SHP77 (cell line): ENCODE results near the gene P3H2.

Experiments used
- DNase-seq, 2 experiments: peaks; one replicate each; lab custom pipeline; 2025; lab: John Stamatoyannopoulos, UW

Gene P3H2

GRCh38 chr3:190124067-190124466 lies 3.4 kb upstream of the P3H2 start:
- DNase-seq, result no peak

- DNase-seq, result no peak
Measured at GRCh38 chr3:190122198-190122771, 1.6 kb upstream of the P3H2 start.

- DNase-seq, result no peak
Measured at GRCh38 chr3:190121383-190121782, 686 bp upstream of the P3H2 start.

GRCh38 chr3:190121061-190121377 lies 322 bp upstream of the P3H2 start:
- DNase-seq, result no peak

- no peak for DNase-seq
Measured at GRCh38 chr3:190119461-190120268, 1.0 kb downstream of the P3H2 start.

GRCh38 chr3:190118438-190118837 lies 2.3 kb downstream of the P3H2 start:
- no peak for DNase-seq

- DNase-seq, result no peak
Measured at GRCh38 chr3:190117981-190118380, 2.7 kb downstream of the P3H2 start.

GRCh38 chr3:190116551-190117067 lies 4.1 kb downstream of the P3H2 start:
- no peak for DNase-seq

- DNase-seq, result no peak
Measured at GRCh38 chr3:190110826-190111225, 9.9 kb downstream of the P3H2 start.

- DNase-seq, result no peak
Measured at GRCh38 chr3:190109441-190109840, 11.3 kb downstream of the P3H2 start.

- no peak for DNase-seq
Measured at GRCh38 chr3:190108804-190109203, 11.9 kb downstream of the P3H2 start.

- no peak for DNase-seq
Measured at GRCh38 chr3:190105876-190106275, 14.8 kb downstream of the P3H2 start.

- DNase-seq, result no peak
Measured at GRCh38 chr3:190101320-190102011, 19.2 kb downstream of the P3H2 start.

GRCh38 chr3:190099099-190099498 lies 21.6 kb downstream of the P3H2 start:
- DNase-seq, result no peak

GRCh38 chr3:190097617-190098016 lies 23.1 kb downstream of the P3H2 start:
- no peak for DNase-seq

- DNase-seq, result no peak
Measured at GRCh38 chr3:190097025-190097424, 23.7 kb downstream of the P3H2 start.

GRCh38 chr3:190096345-190096744 lies 24.4 kb downstream of the P3H2 start:
- DNase-seq, result no peak

GRCh38 chr3:190094160-190094718 lies 26.5 kb downstream of the P3H2 start:
- DNase-seq, result no peak

GRCh38 chr3:190092250-190092649 lies 28.4 kb downstream of the P3H2 start:
- DNase-seq, result no peak

GRCh38 chr3:190089711-190090110 lies 31.0 kb downstream of the P3H2 start:
- no peak for DNase-seq

GRCh38 chr3:190088890-190089289 lies 31.8 kb downstream of the P3H2 start:
- no peak for DNase-seq

GRCh38 chr3:190086191-190086590 lies 34.5 kb downstream of the P3H2 start:
- no peak for DNase-seq

- no peak for DNase-seq
Measured at GRCh38 chr3:190084983-190085382, 35.7 kb downstream of the P3H2 start.
